Mesendoderm (in vitro differentiated cells): ENCODE measurements around the gene RAD1. TPM values are rescaled to one million over a fixed set of nuclear protein-coding genes. Genes with fewer than 3 reads are reported as not detected.

Experiments used
- DNase-seq: peaks from one replicate; pipeline ENCODE4 v3.0.0; 2013
- H2AK5ac ChIP-seq: 2 replicates; pipeline ENCODE4 v1.6.1; 2013; ENCODE audit warnings: low read length, inconsistent platforms
- H2BK120ac ChIP-seq: 2 replicates; pipeline ENCODE4 v1.6.1; 2013; ENCODE audit warnings: low read depth, mild to moderate bottlenecking, low read length, moderate library complexity, mixed read lengths
- H2BK15ac ChIP-seq: replicated peaks from 2 replicates; pipeline ENCODE4 v1.6.1; 2013; ENCODE audit warnings: low read depth, mild to moderate bottlenecking, moderate library complexity
- H2BK5ac ChIP-seq: 2 replicates; pipeline ENCODE4 v1.6.1; 2013; ENCODE audit warnings: low read length, inconsistent platforms
- H3K18ac ChIP-seq: 2 replicates; pipeline ENCODE4 v1.6.1; 2013; ENCODE audit warnings: mild to moderate bottlenecking, low read length, mixed read lengths
- H3K23ac ChIP-seq: one replicate; pipeline ENCODE4 v1.6.1; 2013; ENCODE audit warnings: low read length
- H3K27ac ChIP-seq: 2 replicates; pipeline ENCODE4 v1.5.1; 2013; ENCODE audit warnings: low read depth, mild to moderate bottlenecking, inconsistent platforms, low read length, moderate library complexity
- H3K27me3 ChIP-seq: 2 replicates; pipeline ENCODE4 v1.6.1; 2013; ENCODE audit warnings: low read length, control low read depth, mild to moderate bottlenecking, inconsistent platforms; ENCODE audit not compliant: insufficient read depth, poor library complexity
- H3K36me3 ChIP-seq: 2 replicates; pipeline ENCODE4 v1.6.1; 2013; ENCODE audit warnings: low read length, inconsistent platforms; ENCODE audit not compliant: control insufficient read depth, insufficient read depth
- H3K4ac ChIP-seq: one replicate; pipeline ENCODE4 v1.6.1; 2013; ENCODE audit warnings: low read depth, mild to moderate bottlenecking, low read length, moderate library complexity
- H3K4me1 ChIP-seq: 2 replicates; pipeline ENCODE4 v1.6.1; 2013; ENCODE audit warnings: low read depth, low read length, inconsistent platforms; ENCODE audit not compliant: control insufficient read depth
- H3K4me2 ChIP-seq: 2 replicates; pipeline ENCODE4 v1.6.1; 2013; ENCODE audit warnings: low read length
- H3K4me3 ChIP-seq: 2 replicates; pipeline ENCODE4 v1.5.1; 2013; ENCODE audit warnings: mild to moderate bottlenecking, low read length
- H3K56ac ChIP-seq: one replicate; pipeline ENCODE4 v1.6.1; 2013; ENCODE audit warnings: low read length
- H3K79me1 ChIP-seq: 2 replicates; pipeline ENCODE4 v1.6.1; 2013; ENCODE audit warnings: low read length, inconsistent platforms
- H3K79me2 ChIP-seq: 2 replicates; pipeline ENCODE4 v1.6.1; 2013; ENCODE audit warnings: mild to moderate bottlenecking, low read length; ENCODE audit not compliant: control insufficient read depth, insufficient read depth
- H3K9ac ChIP-seq: 2 replicates; pipeline ENCODE4 v1.6.1; 2013; ENCODE audit warnings: low read length, inconsistent platforms
- H4K5ac ChIP-seq: one replicate; pipeline ENCODE4 v1.6.1; 2013; ENCODE audit warnings: low read length
- H4K8ac ChIP-seq: one replicate; pipeline ENCODE4 v1.6.1; 2013; ENCODE audit warnings: low read depth, mild to moderate bottlenecking, control low read depth, low read length, moderate library complexity
- WGBS: extraction: QIAGEN DNeasy Blood & Tissue Kit; methylation state at CpG from one replicate; pipeline ENCODE4 v1.1.7; 2013; ENCODE audit warnings: low lambda C conversion rate, missing lambda C conversion rate; ENCODE audit not compliant: insufficient coverage; ENCODE audit errors: extremely low coverage; 5-methylcytosine and 5-hydroxymethylcytosine counted together
- polyA plus RNA-seq, 2 experiments: library from polyadenylated mRNA; stranded (reverse); fragments of 200-250 nt; gene quantifications; one replicate each; pipeline ENCODE4 v1.2.3, GENCODE V29; 2013

Gene RAD1
- polyA plus RNA-seq (2013, experiment 1 of 2): 38.8 TPM
- 41.9 TPM for polyA plus RNA-seq (2013, experiment 2 of 2)

GRCh38 chr5:34915139-34915855 is at the start of gene RAD1, which contains the start of gene BRIX1:
TSS of gene RAD1 (minus strand) at chr5:34915504. CDS start at chr5:34914892, 612 bp downstream.
TSS of gene BRIX1 (plus strand) at chr5:34915711. CDS start at chr5:34915739, 28 bp downstream.
- H3K79me2 ChIP-seq: peaks cover 39% of the 10 kb centered on the region
- no peak within 1 kb of the TSS for H2BK15ac ChIP-seq
- H3K4me2 ChIP-seq: peak within 1 kb of the TSS; percentile 95
- peak within 1 kb of the TSS; percentile 96 for H3K4ac ChIP-seq
- no peaks in the 10 kb centered on the region for H3K4me1 ChIP-seq
- peak within 1 kb of the TSS; percentile 7 for H4K8ac ChIP-seq
- peak; percentile 99 for DNase-seq
- H3K9ac ChIP-seq: peak within 1 kb of the TSS; percentile 99
- peak within 1 kb of the TSS; percentile 82 for H2AK5ac ChIP-seq
- H3K27me3 ChIP-seq: no peaks in the 10 kb centered on the region
- H3K36me3 ChIP-seq: no peaks in the 10 kb centered on the region
- no CpG with 5 or more reads among the region's 67 CpGs for WGBS
- H3K79me1 ChIP-seq: peaks cover 2% of the 10 kb centered on the region
- H2BK5ac ChIP-seq: no peak within 1 kb of the TSS
- H4K5ac ChIP-seq: no peak within 1 kb of the TSS
- H3K4me3 ChIP-seq: peak within 1 kb of the TSS; percentile 100
- peak within 1 kb of the TSS; percentile 97 for H3K27ac ChIP-seq
- peak within 1 kb of the TSS; percentile 54 for H3K18ac ChIP-seq
- H3K56ac ChIP-seq: peak within 1 kb of the TSS; percentile 100
- H3K23ac ChIP-seq: peak within 1 kb of the TSS; percentile 94
- no peak within 1 kb of the TSS for H2BK120ac ChIP-seq

- no peak overlapping the region for H2AK5ac ChIP-seq
- H2BK15ac ChIP-seq: no peak overlapping the region
- H3K56ac ChIP-seq: no peak overlapping the region
- H3K79me2 ChIP-seq: no peaks in the 10 kb centered on the region
- no peaks in the 10 kb centered on the region for H3K4me1 ChIP-seq
- no peak overlapping the region for H3K4ac ChIP-seq
- no peak overlapping the region for H3K4me2 ChIP-seq
- no peaks in the 10 kb centered on the region for H3K79me1 ChIP-seq
- H3K27me3 ChIP-seq: no peaks in the 10 kb centered on the region
- H4K5ac ChIP-seq: no peak overlapping the region
- H3K9ac ChIP-seq: no peak overlapping the region
- H3K23ac ChIP-seq: no peak overlapping the region
- DNase-seq: no peak
- no peak overlapping the region for H3K27ac ChIP-seq
- no peak overlapping the region for H2BK5ac ChIP-seq
- no peak overlapping the region for H3K18ac ChIP-seq
- H3K4me3 ChIP-seq: no peak overlapping the region
- no peak overlapping the region for H4K8ac ChIP-seq
- H3K36me3 ChIP-seq: no peaks in the 10 kb centered on the region
- no peak overlapping the region for H2BK120ac ChIP-seq
- no CpG with 5 or more reads among the region's 1 CpG for WGBS
Measured at GRCh38 chr5:34959323-34959722, 44.0 kb upstream of the RAD1 start.

GRCh38 chr5:34957857-34958690 is 42.8 kb upstream of the RAD1 start:
- no peak overlapping the region for H2AK5ac ChIP-seq
- no peak overlapping the region for H3K23ac ChIP-seq
- no peaks in the 10 kb centered on the region for H3K79me1 ChIP-seq
- DNase-seq: peak; percentile 52
- H2BK120ac ChIP-seq: no peak overlapping the region
- H3K9ac ChIP-seq: no peak overlapping the region
- no peaks in the 10 kb centered on the region for H3K36me3 ChIP-seq
- no peak overlapping the region for H3K18ac ChIP-seq
- no peak overlapping the region for H2BK15ac ChIP-seq
- H2BK5ac ChIP-seq: no peak overlapping the region
- H3K27me3 ChIP-seq: no peaks in the 10 kb centered on the region
- no peaks in the 10 kb centered on the region for H3K4me1 ChIP-seq
- no peak overlapping the region for H3K4me2 ChIP-seq
- WGBS: no CpG with 5 or more reads among the region's 5 CpGs
- H3K4ac ChIP-seq: no peak overlapping the region
- H3K79me2 ChIP-seq: no peaks in the 10 kb centered on the region
- H3K27ac ChIP-seq: no peak overlapping the region
- H3K4me3 ChIP-seq: no peak overlapping the region
- no peak overlapping the region for H4K5ac ChIP-seq
- no peak overlapping the region for H4K8ac ChIP-seq
- no peak overlapping the region for H3K56ac ChIP-seq

- Histone ChIP-seq H3K79me1 (no peaks in the 10 kb centered on the region), H3K27me3 (no peaks in the 10 kb centered on the region), H3K56ac (no peak overlapping the region), H2BK120ac (no peak overlapping the region), H3K18ac (no peak overlapping the region), H4K8ac (no peak overlapping the region), H4K5ac (no peak overlapping the region), H3K4me3 (no peak overlapping the region), H2BK15ac (no peak overlapping the region), H3K79me2 (no peaks in the 10 kb centered on the region), H3K23ac (no peak overlapping the region), H3K9ac (no peak overlapping the region), H3K4me1 (no peaks in the 10 kb centered on the region), H2BK5ac (no peak overlapping the region), H3K27ac (no peak overlapping the region), H3K4ac (no peak overlapping the region), H3K4me2 (no peak overlapping the region), H3K36me3 (no peaks in the 10 kb centered on the region), H2AK5ac (no peak overlapping the region)
- no CpG with 5 or more reads among the region's 1 CpG for WGBS
- no peak for DNase-seq
Measured at GRCh38 chr5:34957321-34957720, 42.0 kb upstream of the RAD1 start.

- Histone ChIP-seq H3K36me3 (peaks cover 6% of the 10 kb centered on the region), H3K79me2 (no peaks in the 10 kb centered on the region), H3K18ac (no peak overlapping the region), H3K79me1 (no peaks in the 10 kb centered on the region), H3K4me1 (no peaks in the 10 kb centered on the region), H3K4me2 (no peak overlapping the region), H4K8ac (no peak overlapping the region), H3K23ac (no peak overlapping the region), H2BK5ac (no peak overlapping the region), H3K4ac (no peak overlapping the region), H3K27ac (no peak overlapping the region), H4K5ac (no peak overlapping the region), H3K4me3 (no peak overlapping the region), H2BK120ac (no peak overlapping the region), H2AK5ac (no peak overlapping the region), H3K56ac (no peak overlapping the region), H2BK15ac (no peak overlapping the region), H3K9ac (no peak overlapping the region), H3K27me3 (no peaks in the 10 kb centered on the region)
- WGBS: no CpG with 5 or more reads among the region's 11 CpGs
- DNase-seq: no peak
Measured at GRCh38 chr5:34944460-34945047, 29.2 kb upstream of the RAD1 start.
